Transverse colon (tissue), 4 donors: ENCODE data around the gene LPAR2.

Experiments
- EP300 ChIP-seq: sonication (generic); formaldehyde crosslinking; IDR thresholded peaks from one replicate; pipeline ENCODE4 v1.6.1; 2017; ENCODE audit warnings: antibody characterized with exemption, low read depth
- POLR2AphosphoS5 ChIP-seq, 3 donors: sonication (generic); formaldehyde crosslinking; IDR thresholded peaks; one replicate each; pipeline ENCODE4 v1.6.1; 2016; ENCODE audit warnings: antibody characterized with exemption in 3 of 3
- TF ChIP-seq, protein P1 (sequence below), 5 experiments: fragments of 200-600 bp in 3 of 5; fragments of 450-650 bp in 2 of 5; sonication (generic) in 3 of 5; IDR thresholded peaks; 1 replicate in 2 of 5; 2 replicates in 3 of 5; pipeline ENCODE4 v1.5.1; 2016 to 2017; ENCODE audit warnings: antibody characterized with exemption in 5 of 5, inconsistent platforms in 3 of 5, mild to moderate bottlenecking in 2 of 5, moderate library complexity in 1 of 5

DNA sequence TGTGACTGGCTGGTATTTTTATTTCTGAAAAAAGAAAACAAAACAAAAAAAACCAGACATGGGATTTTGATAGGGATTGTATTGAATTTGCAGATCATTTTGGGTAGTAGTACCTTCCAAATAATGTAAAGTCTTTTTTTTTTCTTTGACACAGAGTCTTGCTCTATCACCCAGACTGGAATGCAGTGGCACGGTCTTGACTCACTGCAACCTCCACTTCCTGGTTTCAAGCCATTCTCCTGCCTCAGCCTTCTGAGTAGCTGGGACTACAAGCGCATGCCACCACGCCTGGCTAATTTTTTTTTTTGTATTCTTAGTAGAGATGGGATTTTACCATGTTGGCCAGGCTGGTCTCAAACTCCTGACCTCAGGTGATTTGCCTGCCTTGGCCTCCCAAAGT is 44.8 kb upstream of the LPAR2 start:
- TF ChIP-seq, protein P1, sequence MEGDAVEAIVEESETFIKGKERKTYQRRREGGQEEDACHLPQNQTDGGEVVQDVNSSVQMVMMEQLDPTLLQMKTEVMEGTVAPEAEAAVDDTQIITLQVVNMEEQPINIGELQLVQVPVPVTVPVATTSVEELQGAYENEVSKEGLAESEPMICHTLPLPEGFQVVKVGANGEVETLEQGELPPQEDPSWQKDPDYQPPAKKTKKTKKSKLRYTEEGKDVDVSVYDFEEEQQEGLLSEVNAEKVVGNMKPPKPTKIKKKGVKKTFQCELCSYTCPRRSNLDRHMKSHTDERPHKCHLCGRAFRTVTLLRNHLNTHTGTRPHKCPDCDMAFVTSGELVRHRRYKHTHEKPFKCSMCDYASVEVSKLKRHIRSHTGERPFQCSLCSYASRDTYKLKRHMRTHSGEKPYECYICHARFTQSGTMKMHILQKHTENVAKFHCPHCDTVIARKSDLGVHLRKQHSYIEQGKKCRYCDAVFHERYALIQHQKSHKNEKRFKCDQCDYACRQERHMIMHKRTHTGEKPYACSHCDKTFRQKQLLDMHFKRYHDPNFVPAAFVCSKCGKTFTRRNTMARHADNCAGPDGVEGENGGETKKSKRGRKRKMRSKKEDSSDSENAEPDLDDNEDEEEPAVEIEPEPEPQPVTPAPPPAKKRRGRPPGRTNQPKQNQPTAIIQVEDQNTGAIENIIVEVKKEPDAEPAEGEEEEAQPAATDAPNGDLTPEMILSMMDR (IDR thresholded peaks at IDR 0.05) = no peak
- TF ChIP-seq POLR2AphosphoS5 (IDR thresholded peaks at IDR 0.05) = no peak
- TF ChIP-seq EP300 = no peak
